IPS-15b (cell line): Measurements from ENCODE around the gene ZNF335.

ENCODE experiments used
- H3K27me3 ChIP-seq: one replicate; pipeline ENCODE4 v1.6.1; 2013; ENCODE audit warnings: low read length; ENCODE audit not compliant: control insufficient read depth, insufficient read depth
- H3K36me3 ChIP-seq: one replicate; pipeline ENCODE4 v1.6.1; 2013; ENCODE audit warnings: low read length; ENCODE audit not compliant: control insufficient read depth, insufficient read depth
- H3K4me1 ChIP-seq: one replicate; pipeline ENCODE4 v1.6.1; 2013; ENCODE audit warnings: mild to moderate bottlenecking, low read length; ENCODE audit not compliant: control insufficient read depth, insufficient read depth
- H3K4me3 ChIP-seq: one replicate; pipeline ENCODE4 v1.5.1; 2013; ENCODE audit warnings: low read depth, low read length
- H3K9ac ChIP-seq: one replicate; pipeline ENCODE4 v1.6.1; 2013; ENCODE audit warnings: low read depth, mild to moderate bottlenecking, low read length
- H3K9me3 ChIP-seq: one replicate; pipeline ENCODE4 v1.6.1; 2013; ENCODE audit warnings: mild to moderate bottlenecking, low read length; ENCODE audit not compliant: control insufficient read depth, insufficient read depth

Gene ZNF335

DNA sequence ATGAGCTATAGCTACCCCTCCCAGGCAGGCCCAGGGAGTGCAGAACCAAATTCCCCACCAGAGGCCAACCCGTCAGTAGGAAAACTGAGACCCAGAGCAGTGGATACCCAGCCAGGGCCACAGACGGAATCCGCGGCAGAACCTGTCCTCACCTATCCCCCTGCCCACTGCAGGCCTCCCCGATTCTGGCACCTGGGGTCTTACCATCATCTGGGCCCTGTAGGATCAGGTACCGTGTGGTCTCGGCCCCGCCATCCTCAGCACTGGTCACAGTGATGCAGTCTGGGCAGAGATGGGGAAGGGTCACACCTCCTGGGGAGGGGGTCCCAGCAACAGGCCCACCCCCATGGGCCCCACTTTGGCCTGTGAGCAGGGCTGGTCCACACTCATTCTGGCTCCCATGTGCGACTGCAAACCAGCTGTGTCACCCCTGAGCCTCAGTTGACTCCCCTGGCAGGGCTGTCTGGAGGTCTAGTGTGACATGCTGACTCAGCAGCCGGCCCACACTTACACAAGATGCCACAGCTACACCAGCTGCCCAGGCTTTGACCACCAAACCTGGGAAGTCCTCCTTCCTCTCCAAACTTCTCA is 3.8 kb downstream of the ZNF335 start:
- no peak overlapping the region for H3K9ac ChIP-seq

DNA sequence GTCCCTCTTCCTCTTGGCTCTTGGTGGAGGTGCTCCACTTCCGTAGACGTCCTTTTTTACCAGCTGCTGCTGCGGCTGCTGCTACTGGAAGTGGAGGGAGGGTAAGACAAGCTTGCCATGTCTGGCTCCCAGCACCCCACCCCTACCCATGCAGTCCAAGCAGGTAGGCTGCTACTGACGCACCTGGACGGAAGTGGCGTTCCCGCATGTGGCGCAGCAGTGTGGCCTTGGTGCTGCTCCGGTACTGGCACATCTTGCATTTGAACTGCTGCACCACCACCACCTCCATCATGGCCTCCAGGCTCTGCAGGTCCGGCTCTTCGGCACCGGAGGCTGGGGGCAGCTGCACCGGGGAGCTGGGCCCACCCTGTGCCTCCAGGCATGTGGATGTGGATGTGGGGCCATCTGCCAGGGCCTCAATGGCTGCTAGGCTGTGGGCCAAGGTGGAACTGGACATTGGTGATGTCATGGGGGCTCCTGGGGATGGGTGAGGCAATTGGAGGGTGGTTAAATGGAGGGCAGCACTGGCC is 4.4 kb downstream of the ZNF335 start:
- Histone ChIP-seq H3K4me1 (peaks cover 2% of the 10 kb centered on the region), H3K27me3 (no peaks in the 10 kb centered on the region), H3K9ac (no peak overlapping the region), H3K36me3 (peaks cover 42% of the 10 kb centered on the region), H3K4me3 (no peak overlapping the region), H3K9me3 (no peaks in the 10 kb centered on the region)

More for the DNA sequence above, 3.8 kb downstream of the ZNF335 start:
- no peaks in the 10 kb centered on the region for H3K27me3 ChIP-seq
- peaks cover 41% of the 10 kb centered on the region for H3K36me3 ChIP-seq
- H3K4me1 ChIP-seq = peaks cover 2% of the 10 kb centered on the region
- no peak overlapping the region for H3K4me3 ChIP-seq
- no peaks in the 10 kb centered on the region for H3K9me3 ChIP-seq

DNA sequence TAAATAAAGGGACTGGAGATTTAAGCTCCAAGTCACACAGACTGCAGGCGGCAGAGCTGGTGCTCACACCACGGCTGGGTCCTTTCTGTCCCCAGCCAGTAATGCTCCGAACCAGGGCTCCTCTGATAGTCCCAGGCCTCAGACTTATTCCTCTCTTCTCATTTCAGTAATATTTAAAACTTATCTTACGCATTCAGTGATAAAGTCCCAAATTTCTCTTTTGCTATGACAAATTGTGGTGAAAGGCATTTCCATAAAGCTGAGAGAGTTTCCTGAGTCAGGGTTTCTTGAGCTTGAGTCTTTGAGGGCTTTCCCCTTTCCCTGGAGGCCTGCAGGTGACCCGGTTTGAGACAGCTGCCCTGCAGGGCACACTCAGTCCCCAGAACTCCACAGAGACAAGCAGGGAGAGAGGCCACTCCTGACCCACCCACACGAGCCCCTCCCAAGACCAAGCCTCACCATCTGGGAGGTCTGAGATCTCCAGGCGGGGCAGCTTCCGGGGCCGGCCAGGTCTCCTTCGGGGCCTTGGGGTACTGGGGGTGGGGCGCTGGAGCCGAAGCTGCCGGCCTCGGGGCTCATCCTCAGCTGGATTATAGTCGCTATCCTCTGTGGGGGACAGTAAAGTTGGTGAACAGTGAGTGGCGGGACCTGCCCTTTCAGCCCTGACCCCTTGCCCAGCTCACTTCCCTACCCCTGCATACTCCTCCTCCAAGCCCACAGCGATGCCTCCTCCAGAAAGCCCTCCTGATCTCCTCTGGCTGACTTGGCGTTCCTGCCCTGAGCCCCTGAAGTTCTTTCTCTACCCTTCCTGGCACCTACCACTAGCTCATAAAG is 6.6 kb downstream of the ZNF335 start:
- Histone ChIP-seq H3K27me3 (no peaks in the 10 kb centered on the region), H3K9ac (no peak overlapping the region), H3K9me3 (no peaks in the 10 kb centered on the region), H3K4me3 (no peak overlapping the region), H3K4me1 (no peaks in the 10 kb centered on the region), H3K36me3 (peaks cover 61% of the 10 kb centered on the region)

DNA sequence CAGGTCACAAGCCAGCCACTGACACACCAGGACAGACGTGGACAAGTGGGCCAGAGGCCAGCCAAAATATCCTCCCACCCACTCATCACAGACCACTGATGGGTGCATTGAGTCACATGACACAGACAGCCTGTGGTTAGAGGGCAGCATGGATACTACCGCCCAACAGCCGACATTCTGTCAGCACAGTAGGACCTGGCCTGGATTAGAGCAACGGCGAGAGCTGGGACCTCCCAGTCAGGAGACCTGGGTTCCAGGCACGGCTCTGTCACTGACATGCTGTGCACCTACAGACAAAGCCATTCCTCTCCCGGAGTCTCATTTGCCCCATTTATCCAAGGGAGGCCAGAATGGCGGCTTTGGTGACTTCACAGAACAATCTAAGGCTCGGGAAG is 8.0 kb downstream of the ZNF335 start:
- Histone ChIP-seq H3K36me3 (peaks cover 68% of the 10 kb centered on the region), H3K27me3 (no peaks in the 10 kb centered on the region), H3K9me3 (no peaks in the 10 kb centered on the region), H3K4me3 (no peak overlapping the region), H3K9ac (no peak overlapping the region), H3K4me1 (no peaks in the 10 kb centered on the region)

DNA sequence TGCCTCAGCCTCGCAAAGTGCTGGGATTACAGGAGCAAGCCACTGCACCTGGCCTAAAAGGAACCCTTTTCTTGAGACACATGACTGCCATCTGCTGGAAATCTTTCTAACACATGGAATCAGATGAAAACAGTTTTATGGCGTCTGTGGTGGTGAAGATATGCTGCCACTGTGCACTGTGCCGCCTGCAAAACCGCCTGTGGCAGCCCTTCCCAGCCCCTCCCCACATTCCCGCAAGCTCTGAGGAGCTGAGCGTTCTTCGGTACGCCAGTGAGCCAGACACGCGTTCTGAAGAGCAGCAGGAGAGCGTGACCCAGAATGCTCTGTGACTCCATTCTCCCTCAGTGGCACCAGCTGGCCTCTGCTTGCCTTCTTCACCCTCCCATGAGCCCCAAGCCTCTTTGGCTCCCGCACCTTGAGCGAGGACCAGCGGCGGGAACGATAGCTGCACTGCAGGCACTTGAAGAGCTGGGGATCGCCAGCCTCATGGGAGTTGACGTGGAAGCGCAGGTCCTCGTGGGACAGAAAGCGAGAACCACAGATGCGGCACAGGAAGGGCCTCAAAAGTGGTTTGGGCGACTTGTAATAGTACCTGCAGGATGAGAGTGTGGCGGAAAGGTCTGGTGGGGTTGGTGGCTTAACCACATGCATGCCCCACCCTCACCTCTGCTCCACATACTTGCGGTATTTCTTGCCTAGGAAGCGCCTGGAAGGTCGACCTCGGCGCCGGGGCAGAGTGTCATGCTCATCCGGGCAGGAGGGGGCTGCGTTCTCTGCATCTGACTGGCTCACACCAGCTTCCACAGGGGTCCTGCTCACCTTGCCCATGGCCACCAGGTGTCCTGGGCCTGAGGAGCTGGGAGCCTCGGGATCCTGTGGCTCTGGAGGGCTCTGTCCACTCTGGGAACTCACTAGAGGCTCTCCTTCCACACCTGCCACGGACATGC is 8.7 kb downstream of the ZNF335 start:
- Histone ChIP-seq H3K9me3 (no peaks in the 10 kb centered on the region), H3K27me3 (no peaks in the 10 kb centered on the region), H3K4me1 (no peaks in the 10 kb centered on the region), H3K9ac (no peak overlapping the region), H3K4me3 (no peak overlapping the region), H3K36me3 (peaks cover 70% of the 10 kb centered on the region)

DNA sequence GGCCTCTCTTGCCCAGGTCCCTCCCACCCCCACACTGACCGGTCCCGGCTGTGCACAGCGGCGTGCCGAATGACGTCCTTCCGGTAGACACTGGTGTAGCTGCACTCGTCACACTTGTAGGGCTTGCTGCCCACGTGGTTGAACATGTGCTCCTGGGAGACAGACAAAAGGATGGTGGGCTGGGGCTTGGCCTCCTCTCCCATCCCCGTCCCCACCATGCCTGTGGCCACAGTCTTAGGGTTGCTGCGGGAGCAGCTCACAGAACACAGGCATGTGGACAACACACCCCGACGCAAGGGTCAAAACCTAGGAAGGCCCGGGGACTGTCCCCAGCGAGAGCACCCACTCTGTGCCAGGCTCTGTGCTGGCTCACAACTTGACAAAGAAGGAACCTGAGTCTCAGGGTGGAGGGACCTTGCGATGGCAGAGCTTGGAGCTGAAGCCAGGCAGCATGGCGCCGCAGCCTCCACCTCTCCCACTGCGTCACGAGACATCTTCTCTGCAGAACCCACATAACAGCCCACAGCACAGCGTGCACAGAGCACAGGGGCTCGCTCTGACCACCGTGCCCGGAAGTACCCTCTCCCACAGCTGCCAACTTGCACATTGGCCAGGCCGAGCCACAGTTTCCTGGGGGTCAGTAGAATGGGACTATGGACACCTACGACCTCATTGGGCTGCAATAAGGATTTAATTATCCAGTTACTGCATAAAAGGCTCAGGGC is 9.8 kb downstream of the ZNF335 start:
- H3K36me3 ChIP-seq = peaks cover 65% of the 10 kb centered on the region
- no peaks in the 10 kb centered on the region for H3K4me1 ChIP-seq
- no peaks in the 10 kb centered on the region for H3K9me3 ChIP-seq
- no peak overlapping the region for H3K9ac ChIP-seq
- H3K27me3 ChIP-seq = no peaks in the 10 kb centered on the region
- H3K4me3 ChIP-seq = no peak overlapping the region

DNA sequence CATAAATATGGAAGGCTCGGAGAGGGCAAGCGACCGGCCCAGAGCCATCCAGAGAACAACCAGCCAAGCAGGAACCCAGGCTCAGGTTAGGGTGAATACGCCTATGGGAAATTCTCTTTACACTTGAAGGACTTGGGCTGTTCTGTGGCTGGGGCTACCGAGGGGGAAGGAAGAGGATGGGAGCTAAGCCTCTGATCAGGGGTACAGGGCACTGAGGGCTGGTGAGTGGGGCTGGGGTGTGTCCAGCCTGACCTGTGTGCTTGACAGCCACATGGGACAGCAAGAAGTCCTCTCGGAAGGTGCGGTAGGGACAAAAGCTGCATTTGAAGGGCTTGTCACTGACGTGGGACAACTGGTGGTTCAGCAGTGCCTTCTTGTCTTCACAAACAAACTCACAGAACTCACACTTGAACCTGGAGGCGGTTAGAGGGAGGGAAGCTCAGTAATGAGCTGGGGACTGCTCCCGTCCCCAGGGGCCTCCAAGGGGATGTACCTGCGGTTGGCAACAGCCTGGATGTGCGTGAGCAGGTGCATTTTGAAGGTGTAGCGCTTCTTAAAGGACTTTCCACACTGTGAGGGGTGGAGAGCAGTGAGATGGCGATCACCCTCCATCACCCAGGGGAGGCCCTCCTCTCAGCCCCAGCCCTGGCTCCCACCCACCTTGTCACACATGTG is 11.9 kb downstream of the ZNF335 start:
- H3K9ac ChIP-seq = no peak overlapping the region
- H3K9me3 ChIP-seq = no peaks in the 10 kb centered on the region
- H3K27me3 ChIP-seq = no peaks in the 10 kb centered on the region
- no peaks in the 10 kb centered on the region for H3K4me1 ChIP-seq
- peaks cover 60% of the 10 kb centered on the region for H3K36me3 ChIP-seq
- no peak overlapping the region for H3K4me3 ChIP-seq

DNA sequence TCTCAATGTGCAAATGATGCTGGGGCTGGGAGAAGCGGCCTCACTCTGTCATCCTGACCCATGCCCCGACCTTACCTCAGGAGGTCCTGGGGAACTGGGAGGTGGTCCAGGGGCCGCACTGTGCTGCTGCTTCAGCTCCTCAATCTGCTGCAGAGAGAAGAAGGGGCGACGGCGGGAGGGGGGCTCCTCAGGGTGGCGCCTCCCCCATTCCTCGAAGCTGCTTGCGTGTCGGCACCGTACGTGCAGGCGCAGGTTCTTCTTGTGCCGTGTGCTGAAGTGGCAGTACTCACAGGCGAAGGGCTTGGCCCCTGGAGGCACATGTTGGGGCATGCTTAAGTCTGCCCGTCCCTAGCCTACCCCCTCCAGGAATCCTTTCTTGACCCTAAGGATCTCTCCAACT is 12.9 kb downstream of the ZNF335 start:
- H3K9me3 ChIP-seq = no peaks in the 10 kb centered on the region
- H3K4me1 ChIP-seq = no peaks in the 10 kb centered on the region
- H3K4me3 ChIP-seq = no peak overlapping the region
- peaks cover 54% of the 10 kb centered on the region for H3K36me3 ChIP-seq
- H3K27me3 ChIP-seq = no peaks in the 10 kb centered on the region
- no peak overlapping the region for H3K9ac ChIP-seq

DNA sequence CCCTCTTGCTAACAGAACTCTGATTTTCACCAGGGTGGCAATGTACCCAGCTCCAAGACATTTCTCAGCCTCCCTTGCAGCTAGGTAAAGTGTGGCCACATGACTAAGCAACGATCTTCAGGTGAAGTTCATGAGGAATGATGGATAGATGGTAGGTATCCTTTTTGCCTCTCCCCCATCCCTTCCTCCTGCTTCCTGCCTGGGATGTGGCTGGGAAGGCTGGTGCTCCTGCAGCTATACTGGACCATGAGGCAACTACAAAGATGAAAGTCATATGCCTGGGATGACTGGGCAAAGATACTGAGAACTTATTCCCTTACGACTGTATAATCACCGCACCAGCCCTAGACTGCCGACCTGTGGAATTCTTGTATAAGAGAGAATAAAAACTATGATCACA is 13.4 kb downstream of the ZNF335 start:
- no peaks in the 10 kb centered on the region for H3K9me3 ChIP-seq
- H3K36me3 ChIP-seq = peaks cover 54% of the 10 kb centered on the region
- H3K4me1 ChIP-seq = no peaks in the 10 kb centered on the region
- H3K9ac ChIP-seq = no peak overlapping the region
- H3K4me3 ChIP-seq = no peak overlapping the region
- H3K27me3 ChIP-seq = no peaks in the 10 kb centered on the region

DNA sequence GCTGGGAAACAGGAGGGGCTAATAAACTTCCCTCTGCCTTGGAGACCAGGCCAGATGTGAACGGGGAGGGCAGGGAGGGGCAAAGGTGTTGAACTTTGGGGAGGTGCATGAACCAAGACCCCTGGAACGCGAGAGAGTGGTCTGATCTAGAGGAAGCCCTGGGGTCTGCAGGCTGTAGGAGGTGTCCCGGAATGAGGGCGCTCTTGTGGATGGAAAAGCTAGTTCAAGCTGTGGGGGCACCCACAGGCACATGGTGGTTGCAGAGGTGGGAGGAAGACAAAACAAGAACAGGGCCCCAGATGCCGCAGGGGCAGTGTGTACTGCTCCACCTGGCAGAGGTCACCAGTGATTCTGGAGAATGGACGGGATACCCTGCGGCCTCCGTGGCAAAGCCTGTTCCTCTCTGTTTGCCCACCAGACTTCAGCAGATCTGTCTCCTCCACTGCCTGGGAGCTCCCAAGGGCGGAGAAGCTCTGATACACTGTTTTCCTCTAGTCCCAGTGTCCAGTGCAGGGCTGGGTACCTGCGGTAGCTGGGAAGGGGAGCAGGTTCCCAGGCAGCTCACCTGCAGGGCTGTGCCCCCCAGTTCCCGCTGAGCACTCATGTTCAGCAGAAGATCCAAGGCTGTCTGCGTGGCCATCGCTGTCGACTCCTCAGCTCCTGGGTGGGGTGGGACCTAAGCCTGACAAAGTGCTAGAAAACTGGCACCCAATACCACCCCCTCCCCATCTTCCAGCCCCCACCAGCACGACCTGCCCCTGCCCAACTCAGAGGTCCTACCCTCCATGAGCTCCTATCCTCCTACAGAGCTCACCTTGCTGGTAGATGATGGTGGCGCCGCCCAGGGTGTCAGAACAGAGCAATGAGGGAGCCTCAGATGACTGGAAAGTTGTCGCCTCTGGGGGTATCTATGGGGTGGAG is 14.7 kb downstream of the ZNF335 start:
- H3K9ac ChIP-seq = no peak overlapping the region
- H3K4me3 ChIP-seq = no peak overlapping the region
- H3K27me3 ChIP-seq = no peaks in the 10 kb centered on the region
- peaks cover 54% of the 10 kb centered on the region for H3K36me3 ChIP-seq
- no peaks in the 10 kb centered on the region for H3K4me1 ChIP-seq
- H3K9me3 ChIP-seq = no peaks in the 10 kb centered on the region
